Adrenal gland (tissue), 12 donors: Measurements from ENCODE around the gene METTL15. TPM values are rescaled to one million over a fixed set of nuclear protein-coding genes. Genes with fewer than 3 reads are reported as not detected.
"Not testable (repeated sequence)": the region's sequence is repeated elsewhere in the genome, so short reads cannot be mapped to it uniquely, and the experiment has no call there.

Source experiments
- DNase-seq, 7 donors: peaks; one replicate each; pipeline ENCODE4 v3.0.0-alpha.2; 2019 to 2020
- H3K27ac ChIP-seq, 5 donors: fragments of 200-600 bp; sonication (generic) in 4 of 5; 1 replicate in 3 of 5; 2 replicates in 2 of 5; pipeline versions ENCODE4 v1.5.1 to v1.8.0; 2016 to 2020; ENCODE audit warnings: mild to moderate bottlenecking in 1 of 5
- H3K27me3 ChIP-seq: fragments of 200-600 bp; 2 replicates; pipeline ENCODE4 v1.8.0; 2021
- H3K36me3 ChIP-seq, 2 donors: fragments of 200-600 bp; replicated peaks in 1 of 2; 1 replicate in 1 of 2; 2 replicates in 1 of 2; pipeline versions ENCODE4 v1.5.1 to v1.8.0; 2018 to 2022
- H3K4me1 ChIP-seq, 2 donors: fragments of 200-600 bp; replicated peaks in 1 of 2; 1 replicate in 1 of 2; 2 replicates in 1 of 2; pipeline versions ENCODE4 v1.5.1 to v1.8.0; 2018 to 2021
- H3K4me3 ChIP-seq, 4 donors: fragments of 200-600 bp; sonication (generic) in 3 of 4; one replicate each; pipeline ENCODE4 v1.5.1; 2016 to 2018
- H3K9me3 ChIP-seq, 3 donors: fragments of 200-600 bp; sonication (generic) in 1 of 3; replicated peaks in 1 of 3; 1 replicate in 2 of 3; 2 replicates in 1 of 3; pipeline versions ENCODE4 v1.5.1 to v1.8.0; 2016 to 2021
- CTCF ChIP-seq, 6 experiments: fragments of 450-650 bp in 4 of 6; fragments of 200-600 bp in 2 of 6; sonication (generic) in 1 of 6; IDR thresholded peaks; 1 replicate in 5 of 6; 2 replicates in 1 of 6; pipeline versions ENCODE4 v1.5.1 to v1.8.0; 2016 to 2021; ENCODE audit warnings: antibody characterized with exemption in 6 of 6, mild to moderate bottlenecking in 2 of 6, moderate library complexity in 1 of 6
- POLR2A ChIP-seq, 2 donors: fragments of 450-650 bp; IDR thresholded peaks; one replicate each; pipeline ENCODE4 v1.6.1; 2017; ENCODE audit warnings: antibody characterized with exemption in 2 of 2, mild to moderate bottlenecking in 2 of 2, moderate library complexity in 1 of 2
- WGBS, 4 donors: extraction: QIAGEN DNeasy Blood & Tissue Kit in 2 of 4; methylation state at CpG; one replicate each; pipeline versions ENCODE4 v1.1.5 to v1.1.7; 2013 to 2017; 5-methylcytosine and 5-hydroxymethylcytosine counted together
- intact Hi-C, 2 donors: fragments of 100-400 bp; cut with DNase I; formaldehyde crosslinking; loops; one replicate each; pipeline versions ENCODE4 v1.14.1 to v1.15.0; 2022 to 2023
- polyA plus RNA-seq, 3 donors: library from polyadenylated mRNA; stranded (reverse); fragments of 200-250 nt in 2 of 3; fragments of 350-450 nt in 1 of 3; fragmentation: Illumina TruSeq in 1 of 3; extraction: RNeasy Lipid Tissue Mini Kit (QIAGEN cat#74804) in 1 of 3; gene quantifications; one replicate each; pipeline ENCODE4 v1.2.3, GENCODE V29; 2013 to 2014
- total RNA-seq, 9 donors: library from RNA; depleted of rRNA in 4 of 9; stranded (reverse); fragments of >200 nt in 4 of 9; fragments of 120-200 nt in 1 of 9; fragmentation: NEBNext Ultra II Directional in 1 of 9; extraction: Animal tissue kit (Norgen Biotek cat#: 25700) in 1 of 9; gene quantifications; one replicate each; pipeline versions ENCODE4 v1.1.0 to v1.2.4, GENCODE V29; 2013 to 2023
- donor health status: healthy with polysubstance abuse.
- donor health status: Bipolar disorder and iron deficiency.
- donor health status: DM: yes; HTN: yes; CAD: no.
- donor health status: DM: no; HTN: no; CAD: no.
- donor health status: DM: no; HTN: no; CAD: no.
- donor health status: DM: yes; HTN: yes; CAD: no.

Gene METTL15
- total and polyA plus RNA-seq, 12 donors = 7.4 to 45.5 (median 17.3) TPM

DNA sequence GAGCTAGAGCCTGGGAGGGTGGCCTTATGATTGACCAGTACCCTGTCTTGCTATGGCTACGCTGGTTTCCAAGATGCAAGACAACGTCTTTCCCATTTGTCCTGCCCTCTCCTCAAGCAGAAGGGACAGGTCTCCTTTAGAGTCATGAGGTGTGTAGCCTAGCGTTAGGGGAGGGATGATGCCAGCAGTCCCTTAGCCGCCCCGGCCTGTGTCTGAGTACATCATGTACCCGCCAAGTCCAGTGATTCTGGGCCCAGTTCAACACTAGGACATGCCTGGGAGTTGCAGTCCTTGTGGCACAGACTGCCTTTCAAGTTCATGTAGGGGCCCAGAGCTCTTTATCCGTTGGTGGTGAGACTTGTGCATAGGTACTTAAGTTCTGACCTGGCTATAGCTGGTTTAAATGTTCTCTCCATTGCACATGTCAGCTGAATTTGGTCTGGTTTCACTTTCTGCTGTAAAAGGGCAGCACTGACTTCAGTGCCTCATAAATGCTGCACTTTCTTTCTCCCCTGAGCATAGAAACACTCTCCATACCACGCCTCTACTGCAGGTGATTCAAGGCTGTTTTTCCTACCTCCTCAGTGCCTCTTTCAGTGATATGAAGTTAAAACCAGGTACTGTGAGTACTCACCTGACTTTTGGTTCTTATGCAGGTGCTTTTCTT is 151.1 kb downstream of the METTL15 start:
- 85 to 98% (median 88%) methylated on average over 6 to 8 of the region's 8 CpGs for WGBS, 4 donors
- H3K4me3 ChIP-seq = no peak overlapping the region
- H3K9me3 ChIP-seq = no peaks in the 10 kb centered on the region
- H3K27ac ChIP-seq = no peak overlapping the region
- intact Hi-C loops = no loop called here
- no peaks in the 10 kb centered on the region for H3K4me1 ChIP-seq
- no peaks in the 10 kb centered on the region for H3K27me3 ChIP-seq
- no peak for DNase-seq
- no peak for TF ChIP-seq CTCF (IDR thresholded peaks at IDR 0.05)
- no peak for TF ChIP-seq POLR2A (IDR thresholded peaks at IDR 0.05)
- no peaks in the 10 kb centered on the region for H3K36me3 ChIP-seq

DNA sequence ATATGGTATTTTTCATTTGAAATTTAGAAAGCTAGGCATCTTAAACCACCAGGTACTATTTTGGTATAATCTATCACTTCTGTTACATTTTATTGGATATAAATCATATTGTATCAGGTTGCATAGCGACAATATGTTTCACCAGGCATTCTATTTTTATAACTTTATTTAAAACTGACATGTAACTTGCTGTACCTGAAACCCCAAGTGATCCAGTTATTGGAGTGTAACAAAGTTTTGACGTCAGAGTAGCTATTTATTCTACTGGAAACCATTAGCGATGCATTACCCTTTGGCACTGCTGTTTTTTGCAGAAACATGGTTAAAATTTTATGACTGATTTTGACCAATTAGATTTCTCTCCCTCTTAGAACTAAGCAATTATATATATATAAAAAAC is 160.7 kb downstream of the METTL15 start:
- no peak overlapping the region for H3K27ac ChIP-seq
- H3K4me1 ChIP-seq = no peaks in the 10 kb centered on the region
- intact Hi-C loops = no loop called here
- H3K27me3 ChIP-seq = no peaks in the 10 kb centered on the region
- 92 to 97% (median 94%) methylated on average over 3 of the region's 3 CpGs for WGBS, 4 donors
- TF ChIP-seq CTCF (IDR thresholded peaks at IDR 0.05) (no peak), POLR2A (IDR thresholded peaks at IDR 0.05) (no peak)
- no peaks in the 10 kb centered on the region for H3K36me3 ChIP-seq
- H3K4me3 ChIP-seq = no peak overlapping the region
- no peaks in the 10 kb centered on the region for H3K9me3 ChIP-seq
- no peak for DNase-seq

DNA sequence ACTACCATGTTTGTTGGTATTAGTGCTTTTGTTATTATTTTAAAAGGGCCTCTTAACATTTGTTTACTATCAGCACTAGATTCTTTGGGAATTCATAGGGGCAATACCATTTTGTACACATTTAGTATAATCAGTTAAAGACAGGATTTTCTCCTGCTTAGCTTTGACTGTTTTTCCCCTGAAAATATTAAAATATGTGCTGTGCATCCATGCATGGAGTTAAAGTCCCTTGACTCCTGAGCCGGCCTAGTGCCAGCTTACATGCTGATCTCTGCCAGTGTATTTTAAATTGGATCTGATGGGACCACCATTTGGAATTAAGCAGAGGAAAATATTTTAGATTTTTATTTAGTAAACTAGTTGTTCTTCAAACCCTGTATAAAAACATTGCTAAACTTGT is 161.4 kb downstream of the METTL15 start:
- Histone ChIP-seq H3K4me3 (no peak overlapping the region), H3K27me3 (no peaks in the 10 kb centered on the region), H3K36me3 (no peaks in the 10 kb centered on the region), H3K27ac (no peak overlapping the region), H3K4me1 (no peaks in the 10 kb centered on the region), H3K9me3 (no peaks in the 10 kb centered on the region)
- DNase-seq = no peak
- intact Hi-C loops = no loop called here
- WGBS, 4 donors = 91 to 97% (median 95%) methylated on average over 1 of the region's 1 CpG
- no peak for TF ChIP-seq POLR2A (IDR thresholded peaks at IDR 0.05)
- TF ChIP-seq CTCF (IDR thresholded peaks at IDR 0.05) = no peak

DNA sequence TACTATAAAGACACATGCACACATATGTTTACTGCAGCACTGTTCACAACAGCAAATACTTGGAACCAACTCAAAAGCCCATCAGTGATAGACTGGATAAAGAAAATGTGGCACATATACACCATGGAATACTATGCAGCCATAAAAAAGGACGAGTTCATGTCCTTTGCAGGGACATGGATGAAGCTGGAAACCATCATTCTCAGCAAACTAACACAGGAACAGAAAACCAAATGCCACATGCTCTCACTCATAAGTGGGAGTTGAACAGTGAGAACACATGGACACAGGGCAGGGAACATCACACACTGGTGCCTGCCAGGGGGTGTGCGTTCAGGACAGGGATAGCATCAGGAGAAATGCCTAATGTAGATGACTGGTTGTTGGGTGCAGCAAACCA is 164.1 kb downstream of the METTL15 start:
- H3K27me3 ChIP-seq, H3K36me3 ChIP-seq, H3K27ac ChIP-seq, H3K4me1 ChIP-seq, DNase-seq, intact Hi-C loops, H3K4me3 ChIP-seq, H3K9me3 ChIP-seq: not testable (repeated sequence)
- 95 to 100% (median 99%) methylated on average over 2 of the region's 2 CpGs for WGBS, 4 donors

GRCh38 chr11:28274216-28274615 is 166.0 kb downstream of the METTL15 start:
- Histone ChIP-seq H3K36me3 (no peaks in the 10 kb centered on the region), H3K27ac (no peak overlapping the region), H3K4me3 (no peak overlapping the region), H3K9me3 (no peaks in the 10 kb centered on the region), H3K4me1 (no peaks in the 10 kb centered on the region), H3K27me3 (no peaks in the 10 kb centered on the region)
- DNase-seq = no peak
- TF ChIP-seq CTCF (IDR thresholded peaks at IDR 0.05) (no peak), POLR2A (IDR thresholded peaks at IDR 0.05) (no peak)
- intact Hi-C loops = no loop called here
